ENCODE data around the gene RANBP3L.
A peak's percentile ranks its signal among the peaks of the same experiment; 100 is the strongest.

RANBP3L gene

GRCh38 chr5:36243653-36244052, 58.0 kb downstream of the RANBP3L start:
- no peak for DNase-seq (ENCODE audit: low read depth in 2 of 2)

- no peak for DNase-seq (ENCODE audit: low read depth in 2 of 2)
Observed at GRCh38 chr5:36242534-36243485, 58.9 kb downstream of the RANBP3L start.

- DNase-seq (ENCODE audit: low read depth in 2 of 2), result peak; percentile 78 to 79
Observed at GRCh38 chr5:36241631-36242533, 59.8 kb downstream of the RANBP3L start, which contains the start of gene NADK2. TSS of gene NADK2 (minus strand) at chr5:36241925. CDS start at chr5:36241798, 127 bp downstream.

- DNase-seq (ENCODE audit: low read depth in 2 of 2), result peak; percentile 15 to 23
Observed at GRCh38 chr5:36240779-36241630, 60.7 kb downstream of the RANBP3L start.

GRCh38 chr5:36239370-36240293, 62.1 kb downstream of the RANBP3L start:
- no peak for DNase-seq (ENCODE audit: low read depth in 2 of 2)

- no peak for DNase-seq (ENCODE audit: low read depth in 2 of 2)
Observed at GRCh38 chr5:36238502-36239295, 63.0 kb downstream of the RANBP3L start.

GRCh38 chr5:36237751-36238150, 64.0 kb downstream of the RANBP3L start:
- no peak for DNase-seq (ENCODE audit: low read depth in 2 of 2)

- DNase-seq (ENCODE audit: low read depth in 2 of 2), result no peak
Observed at GRCh38 chr5:36236801-36237200, 64.9 kb downstream of the RANBP3L start.

GRCh38 chr5:36232533-36232932, 69.2 kb downstream of the RANBP3L start:
- no peak for DNase-seq (ENCODE audit: low read depth in 2 of 2)

- DNase-seq (ENCODE audit: low read depth in 2 of 2), result no peak
Observed at GRCh38 chr5:36230151-36230790, 71.4 kb downstream of the RANBP3L start.

- DNase-seq (ENCODE audit: low read depth in 2 of 2), result no peak
Observed at GRCh38 chr5:36228505-36228904, 73.2 kb downstream of the RANBP3L start.

- no peak for DNase-seq (ENCODE audit: low read depth in 2 of 2)
Observed at GRCh38 chr5:36227046-36227445, 74.7 kb downstream of the RANBP3L start.

- no peak for DNase-seq (ENCODE audit: low read depth in 2 of 2)
Observed at GRCh38 chr5:36222620-36223019, 79.1 kb downstream of the RANBP3L start.

GRCh38 chr5:36217988-36218387, 83.7 kb downstream of the RANBP3L start:
- no peak for DNase-seq (ENCODE audit: low read depth in 2 of 2)

- DNase-seq (ENCODE audit: low read depth in 2 of 2), result no peak
Observed at GRCh38 chr5:36217567-36217966, 84.1 kb downstream of the RANBP3L start.

GRCh38 chr5:36215910-36216309, 85.8 kb downstream of the RANBP3L start:
- no peak for DNase-seq (ENCODE audit: low read depth in 2 of 2)

GRCh38 chr5:36214436-36214835, 87.3 kb downstream of the RANBP3L start:
- no peak for DNase-seq (ENCODE audit: low read depth in 2 of 2)

- no peak for DNase-seq (ENCODE audit: low read depth in 2 of 2)
Observed at GRCh38 chr5:36209664-36210063, 92.0 kb downstream of the RANBP3L start.

GRCh38 chr5:36208786-36209185, 92.9 kb downstream of the RANBP3L start:
- DNase-seq (ENCODE audit: low read depth in 2 of 2), result no peak
